Duodenal mucosa (tissue), 2 donors: ENCODE results near the gene EDAR.

Source experiments
- H3K27ac ChIP-seq: one replicate; pipeline ENCODE4 v1.7.0; 2013; ENCODE audit warnings: low read depth, low read length
- H3K27me3 ChIP-seq, 2 donors: one replicate each; pipeline ENCODE4 v1.7.0; 2013; ENCODE audit warnings: low read length in 2 of 2, control low read depth in 1 of 2; ENCODE audit not compliant: insufficient read depth in 2 of 2, control insufficient read depth in 1 of 2
- H3K36me3 ChIP-seq, 2 donors: one replicate each; pipeline ENCODE4 v1.7.0; 2013; ENCODE audit warnings: low read length in 2 of 2, control low read depth in 1 of 2; ENCODE audit not compliant: insufficient read depth in 2 of 2, control insufficient read depth in 1 of 2
- H3K4me1 ChIP-seq, 2 donors: one replicate each; pipeline ENCODE4 v1.7.0; 2013; ENCODE audit warnings: low read length in 2 of 2, control low read depth in 1 of 2; ENCODE audit not compliant: insufficient read depth in 2 of 2, control insufficient read depth in 1 of 2
- H3K4me3 ChIP-seq, 2 donors: one replicate each; pipeline ENCODE4 v1.7.0; 2013; ENCODE audit warnings: low read length in 2 of 2, low read depth in 1 of 2
- H3K9ac ChIP-seq, 2 donors: one replicate each; pipeline ENCODE4 v1.7.0; 2013; ENCODE audit warnings: low read length in 2 of 2, low read depth in 1 of 2
- H3K9me3 ChIP-seq, 2 donors: one replicate each; pipeline ENCODE4 v1.7.0; 2013; ENCODE audit warnings: low read length in 2 of 2, control low read depth in 1 of 2; ENCODE audit not compliant: control insufficient read depth in 1 of 2

Gene EDAR

GRCh38 chr2:108942231-108942825 is 46.7 kb downstream of the EDAR start:
- Histone ChIP-seq H3K9ac (no peak overlapping the region), H3K27me3 (no peaks in the 10 kb centered on the region), H3K36me3 (no peaks in the 10 kb centered on the region), H3K27ac (no peak overlapping the region), H3K4me1 (peaks cover 4 to 7% of the 10 kb centered on the region in 2 donors), H3K9me3 (peaks cover 6 to 9% of the 10 kb centered on the region in 2 donors), H3K4me3 (no peak overlapping the region)

- no peak overlapping the region for H3K9ac ChIP-seq
- H3K27me3 ChIP-seq, result no peaks in the 10 kb centered on the region
- H3K9me3 ChIP-seq, result peaks cover under 1 to 3% of the 10 kb centered on the region in 2 donors
- H3K36me3 ChIP-seq, result no peaks in the 10 kb centered on the region
- H3K4me1 ChIP-seq, result peaks cover 4 to 7% of the 10 kb centered on the region in 2 donors
- no peak overlapping the region for H3K27ac ChIP-seq
- no peak overlapping the region for H3K4me3 ChIP-seq
These were observed 47.3 kb downstream of the EDAR start for GRCh38 chr2:108941767-108942166.

- Histone ChIP-seq H3K4me1 (peaks cover 4 to 12% of the 10 kb centered on the region in 2 donors), H3K27ac (no peak overlapping the region)
These were observed 47.8 kb downstream of the EDAR start for GRCh38 chr2:108941161-108941665.

DNA sequence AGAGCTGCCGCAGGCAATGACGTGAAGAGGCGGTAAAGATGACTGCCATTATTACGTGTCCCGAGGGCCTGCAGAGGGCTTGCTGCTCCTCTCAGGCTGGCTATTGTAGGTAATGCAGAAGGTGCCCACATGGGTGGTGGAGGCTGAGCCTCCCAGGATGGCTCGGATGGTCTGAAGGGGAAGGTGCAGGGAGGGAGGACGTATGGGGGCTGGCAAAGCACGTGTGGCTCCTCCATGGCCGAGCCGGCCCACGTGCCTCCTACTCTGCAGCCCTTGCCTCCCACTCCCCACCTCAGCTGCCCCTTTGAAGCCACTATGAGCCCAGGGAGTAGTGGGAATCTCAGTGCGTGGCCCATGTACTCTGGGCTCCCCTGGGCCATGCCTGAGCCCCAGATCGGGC is 48.9 kb downstream of the EDAR start:
- Histone ChIP-seq H3K36me3 (no peaks in the 10 kb centered on the region), H3K9ac (no peak overlapping the region), H3K4me3 (no peak overlapping the region), H3K27me3 (no peaks in the 10 kb centered on the region), H3K9me3 (no peaks in the 10 kb centered on the region), H3K4me1 (peaks cover 12 to 16% of the 10 kb centered on the region in 2 donors), H3K27ac (no peak overlapping the region)

More at GRCh38 chr2:108941161-108941665, 47.8 kb downstream of the EDAR start:
- Histone ChIP-seq H3K4me3 (no peak overlapping the region), H3K36me3 (no peaks in the 10 kb centered on the region), H3K9me3 (no peaks in the 10 kb centered on the region), H3K9ac (no peak overlapping the region), H3K27me3 (no peaks in the 10 kb centered on the region)

DNA sequence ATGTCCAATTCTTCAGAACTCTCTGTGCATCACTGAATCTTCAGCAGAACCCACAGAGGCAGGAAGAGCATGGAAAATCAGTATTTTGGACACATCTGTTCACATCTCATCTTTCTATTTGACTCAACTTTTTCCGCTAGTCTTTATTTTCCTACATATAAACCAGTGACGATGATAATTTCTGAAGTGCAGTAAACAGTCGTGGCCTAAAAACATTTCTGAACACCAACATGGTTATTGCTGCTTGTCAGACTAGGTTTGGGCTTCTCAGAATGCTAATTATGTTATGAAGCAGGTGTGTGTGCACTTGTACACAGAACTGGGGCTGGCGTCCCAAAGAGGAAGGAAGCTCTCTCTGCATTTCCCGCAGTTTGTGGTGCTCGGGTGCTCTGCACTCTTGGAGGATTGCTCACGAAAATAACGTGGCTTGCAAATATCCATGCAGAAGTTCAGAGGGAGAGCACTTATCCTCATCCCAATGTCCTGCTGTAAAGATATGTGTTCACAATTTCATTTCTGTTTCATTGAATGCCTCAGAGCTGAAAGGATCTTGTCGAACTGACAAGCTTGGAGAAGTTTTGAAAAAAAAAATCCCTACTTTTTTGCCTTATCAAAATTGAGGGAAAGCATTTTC is 50.8 kb downstream of the EDAR start:
- Histone ChIP-seq H3K27me3 (no peaks in the 10 kb centered on the region), H3K27ac (no peak overlapping the region), H3K9me3 (no peaks in the 10 kb centered on the region), H3K4me3 (no peak overlapping the region), H3K36me3 (no peaks in the 10 kb centered on the region), H3K4me1 (peaks cover 28% of the 10 kb centered on the region in 2 donors), H3K9ac (no peak overlapping the region)

- H3K4me3 ChIP-seq, result no peak overlapping the region
- no peaks in the 10 kb centered on the region for H3K9me3 ChIP-seq
- no peak overlapping the region for H3K27ac ChIP-seq
- peaks cover 33% of the 10 kb centered on the region in 2 donors for H3K4me1 ChIP-seq
- no peak overlapping the region for H3K9ac ChIP-seq
- no peaks in the 10 kb centered on the region for H3K27me3 ChIP-seq
- H3K36me3 ChIP-seq, result no peaks in the 10 kb centered on the region
These were observed 51.5 kb downstream of the EDAR start for GRCh38 chr2:108937367-108938017.

DNA sequence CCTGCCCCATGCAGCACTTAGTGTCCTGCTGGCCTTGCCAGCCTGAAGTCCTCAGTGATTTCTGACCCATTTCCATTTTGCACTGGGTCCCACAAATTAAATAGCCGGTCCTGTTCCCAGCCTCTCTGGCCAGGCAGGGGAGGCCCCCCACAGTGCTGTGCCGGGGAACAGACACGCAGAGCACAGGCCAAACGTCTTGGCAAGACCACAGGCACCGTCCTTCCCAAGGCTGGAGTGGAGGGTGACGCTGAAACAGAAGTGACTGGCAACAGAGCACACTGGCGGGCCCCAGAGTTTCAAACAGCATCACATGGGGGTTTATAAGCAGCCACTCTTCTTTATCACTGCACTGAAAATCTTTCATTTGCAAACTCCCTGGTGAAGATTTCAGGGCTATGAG is 52.2 kb downstream of the EDAR start:
- H3K4me3 ChIP-seq, result no peak overlapping the region
- H3K4me1 ChIP-seq, result peaks cover 33% of the 10 kb centered on the region in 2 donors
- no peaks in the 10 kb centered on the region for H3K36me3 ChIP-seq
- H3K27ac ChIP-seq, result no peak overlapping the region
- H3K9ac ChIP-seq, result no peak overlapping the region
- no peaks in the 10 kb centered on the region for H3K27me3 ChIP-seq
- no peaks in the 10 kb centered on the region for H3K9me3 ChIP-seq

DNA sequence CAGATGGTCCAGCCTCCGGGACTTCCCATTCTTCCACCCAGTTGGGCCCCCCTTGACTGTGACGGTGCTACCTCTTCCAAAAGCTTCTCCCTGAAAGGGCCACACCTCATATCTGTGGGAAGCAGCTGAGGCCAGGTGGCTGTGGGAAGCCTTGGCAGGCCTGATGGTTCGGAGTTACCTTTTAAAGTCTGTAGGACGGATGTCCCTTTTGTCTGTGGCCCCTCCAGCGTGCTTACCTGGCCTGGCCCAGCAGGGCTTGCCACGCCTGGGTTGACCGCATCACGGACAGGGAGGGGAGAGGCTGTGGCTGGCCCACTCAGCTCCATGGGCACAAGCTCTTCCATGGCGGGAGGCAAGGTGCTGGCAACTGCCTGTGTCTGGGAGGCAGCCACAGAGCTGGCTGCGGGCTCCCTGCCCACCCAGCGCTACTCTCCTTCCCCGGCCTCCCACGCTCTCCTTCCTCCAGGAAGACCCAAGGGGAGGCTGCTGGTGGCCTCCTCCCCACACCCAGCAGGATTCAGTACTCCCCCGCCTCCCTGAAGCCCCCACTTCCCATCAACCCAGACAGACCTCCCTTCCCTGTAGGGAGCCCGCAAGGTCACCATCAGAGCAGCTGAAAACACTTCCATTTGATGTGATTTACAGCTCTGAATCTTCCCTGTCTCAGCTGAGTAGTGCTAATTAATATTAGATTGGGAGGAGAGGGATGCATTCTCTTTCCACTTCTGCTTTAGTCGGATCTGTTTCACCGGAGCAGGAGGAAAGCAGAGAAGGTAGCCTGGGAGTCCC is 52.8 kb downstream of the EDAR start:
- no peaks in the 10 kb centered on the region for H3K27me3 ChIP-seq
- H3K27ac ChIP-seq, result no peak overlapping the region
- no peak overlapping the region for H3K4me3 ChIP-seq
- H3K9me3 ChIP-seq, result no peaks in the 10 kb centered on the region
- H3K9ac ChIP-seq, result no peak overlapping the region
- peaks cover 33% of the 10 kb centered on the region in 2 donors for H3K4me1 ChIP-seq
- no peaks in the 10 kb centered on the region for H3K36me3 ChIP-seq

GRCh38 chr2:108935271-108935741 is 53.7 kb downstream of the EDAR start:
- peaks cover 33% of the 10 kb centered on the region in 2 donors for H3K4me1 ChIP-seq
- H3K4me3 ChIP-seq, result no peak overlapping the region
- no peaks in the 10 kb centered on the region for H3K36me3 ChIP-seq
- no peaks in the 10 kb centered on the region for H3K9me3 ChIP-seq
- no peaks in the 10 kb centered on the region for H3K27me3 ChIP-seq
- no peak overlapping the region for H3K9ac ChIP-seq
- no peak overlapping the region for H3K27ac ChIP-seq
